DOHH2 (cell line): ENCODE measurements around the gene NYAP2.

ENCODE experiments used
- H3F3A ChIP-seq: fragments of 200-600 bp; sonication (generic), shearing (Covaris generic); 2 replicates; pipeline ENCODE4 v1.6.0; 2016; ENCODE audit warnings: antibody characterized with exemption, mild to moderate bottlenecking; ENCODE audit not compliant: control insufficient read depth, insufficient read depth
- H3K27ac ChIP-seq: fragments of 200-600 bp; sonication (generic); 2 replicates; pipeline ENCODE4 v1.5.1; 2014; ENCODE audit warnings: low read depth, mild to moderate bottlenecking, low read length, moderate library complexity
- H3K27me3 ChIP-seq: fragments of 200-600 bp; sonication (generic); 2 replicates; pipeline ENCODE4 v1.6.1; 2014; ENCODE audit warnings: mild to moderate bottlenecking, low read length, mixed read lengths; ENCODE audit not compliant: control insufficient read depth
- H3K36me3 ChIP-seq: fragments of 200-600 bp; sonication (generic); 2 replicates; pipeline ENCODE4 v1.6.1; 2014; ENCODE audit warnings: mild to moderate bottlenecking, low read length, moderate library complexity, mixed read lengths; ENCODE audit not compliant: control insufficient read depth
- H3K4me1 ChIP-seq: fragments of 200-600 bp; sonication (generic); 2 replicates; pipeline ENCODE4 v1.6.1; 2014; ENCODE audit warnings: mild to moderate bottlenecking, low read length, mixed read lengths; ENCODE audit not compliant: control insufficient read depth
- H3K4me2 ChIP-seq: fragments of 200-600 bp; sonication (generic); 2 replicates; pipeline ENCODE4 v1.6.0; 2014; ENCODE audit warnings: mild to moderate bottlenecking, low read length, moderate library complexity
- H3K4me3 ChIP-seq: fragments of 200-600 bp; sonication (generic); 2 replicates; pipeline ENCODE4 v1.5.1; 2014; ENCODE audit warnings: mild to moderate bottlenecking, low read length, mixed read lengths
- H3K79me2 ChIP-seq: fragments of 200-600 bp; sonication (generic); 2 replicates; pipeline ENCODE4 v1.6.1; 2014; ENCODE audit warnings: mild to moderate bottlenecking, low read length, mixed read lengths; ENCODE audit not compliant: control insufficient read depth
- H3K9me2 ChIP-seq: fragments of 200-600 bp; sonication (generic); replicated peaks from 2 replicates; pipeline ENCODE4 v1.6.1; 2014; ENCODE audit warnings: mild to moderate bottlenecking, low read length, mixed read lengths; ENCODE audit not compliant: control insufficient read depth
- H3K9me3 ChIP-seq: fragments of 200-600 bp; sonication (generic); 2 replicates; pipeline ENCODE4 v1.6.1; 2014; ENCODE audit warnings: antibody characterized with exemption, low read length, mixed read lengths; ENCODE audit not compliant: control insufficient read depth, insufficient read depth
- H4K20me1 ChIP-seq: fragments of 200-600 bp; sonication (generic); 2 replicates; pipeline ENCODE4 v1.6.0; 2014; ENCODE audit warnings: low read depth, mild to moderate bottlenecking, antibody characterized with exemption, low read length, moderate library complexity; ENCODE audit not compliant: control insufficient read depth, insufficient read depth
- CTCF ChIP-seq: fragments of 200-600 bp; sonication (generic); IDR thresholded peaks from one replicate; pipeline ENCODE4 v1.5.1; 2014; ENCODE audit warnings: antibody characterized with exemption, mild to moderate bottlenecking, low read depth, low read length; ENCODE audit not compliant: poor library complexity, severe bottlenecking
- EZH2phosphoT487 ChIP-seq: fragments of 200-600 bp; sonication (generic); IDR thresholded peaks from 2 replicates; pipeline ENCODE4 v1.6.1; 2017; ENCODE audit warnings: borderline replicate concordance, mild to moderate bottlenecking, antibody characterized with exemption, low read length, moderate library complexity, mixed read lengths

Gene NYAP2

GRCh38 chr2:225458431-225459117 lies 59.1 kb downstream of the NYAP2 start:
- Histone ChIP-seq H3K4me3 (no peak overlapping the region), H3K79me2 (no peaks in the 10 kb centered on the region), H3K9me2 (no peaks in the 10 kb centered on the region), H3K27me3 (no peaks in the 10 kb centered on the region), H3K36me3 (no peaks in the 10 kb centered on the region), H3K9me3 (no peaks in the 10 kb centered on the region), H4K20me1 (no peaks in the 10 kb centered on the region), H3F3A (no peaks in the 10 kb centered on the region), H3K4me1 (no peaks in the 10 kb centered on the region), H3K4me2 (no peak overlapping the region), H3K27ac (no peak overlapping the region)
- TF ChIP-seq EZH2phosphoT487: no peak
- no peak for TF ChIP-seq CTCF

DNA sequence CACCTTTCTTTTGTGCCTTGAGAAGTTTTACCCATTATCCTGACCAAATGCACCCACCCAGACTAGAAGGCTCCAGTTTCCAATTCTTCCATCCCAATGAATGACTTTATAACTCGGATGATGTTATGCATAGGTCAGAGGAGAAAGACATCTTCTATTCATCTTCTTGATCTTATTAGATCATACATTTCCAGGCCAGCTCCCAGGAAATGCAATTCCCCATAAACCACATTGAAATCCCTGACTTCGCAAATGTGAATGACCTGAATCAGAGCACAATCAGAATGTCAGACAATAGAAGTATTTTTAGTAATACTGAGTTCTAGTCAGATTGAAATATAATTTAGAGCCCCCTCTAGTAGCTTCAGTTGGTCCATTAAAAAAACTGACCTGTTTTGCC lies 62.9 kb downstream of the NYAP2 start:
- no peaks in the 10 kb centered on the region for H3K79me2 ChIP-seq
- H3K4me3 ChIP-seq: no peak overlapping the region
- no peak overlapping the region for H3K4me2 ChIP-seq
- H4K20me1 ChIP-seq: no peaks in the 10 kb centered on the region
- H3K27ac ChIP-seq: no peak overlapping the region
- no peaks in the 10 kb centered on the region for H3K9me2 ChIP-seq
- H3F3A ChIP-seq: no peaks in the 10 kb centered on the region
- H3K36me3 ChIP-seq: no peaks in the 10 kb centered on the region
- H3K4me1 ChIP-seq: no peaks in the 10 kb centered on the region
- no peaks in the 10 kb centered on the region for H3K9me3 ChIP-seq
- no peak for TF ChIP-seq CTCF
- no peak for TF ChIP-seq EZH2phosphoT487
- H3K27me3 ChIP-seq: no peaks in the 10 kb centered on the region

DNA sequence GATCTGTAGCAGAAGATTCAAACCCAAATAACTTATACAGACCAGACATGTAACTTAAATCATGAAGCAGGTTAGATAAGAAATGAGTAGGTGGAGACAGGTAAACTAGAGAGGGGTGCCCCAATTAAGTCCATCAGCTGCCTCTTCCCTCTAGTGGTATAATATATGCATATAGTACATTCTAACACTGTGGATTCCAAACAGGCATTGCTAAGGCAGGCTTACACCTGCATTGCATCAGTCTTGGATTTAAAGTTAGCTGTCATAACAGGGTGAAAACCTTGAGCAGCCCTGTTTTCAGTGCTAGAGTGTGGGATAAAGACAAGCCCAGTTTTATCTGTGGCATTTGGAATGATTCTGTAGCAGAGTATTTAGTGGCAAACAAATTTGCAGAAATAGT lies 63.4 kb downstream of the NYAP2 start:
- H3K9me3 ChIP-seq: no peaks in the 10 kb centered on the region
- H4K20me1 ChIP-seq: no peaks in the 10 kb centered on the region
- H3K4me1 ChIP-seq: no peaks in the 10 kb centered on the region
- TF ChIP-seq EZH2phosphoT487: no peak
- no peak for TF ChIP-seq CTCF
- no peaks in the 10 kb centered on the region for H3F3A ChIP-seq
- H3K27me3 ChIP-seq: no peaks in the 10 kb centered on the region
- no peak overlapping the region for H3K27ac ChIP-seq
- H3K36me3 ChIP-seq: no peaks in the 10 kb centered on the region
- H3K4me3 ChIP-seq: no peak overlapping the region
- no peaks in the 10 kb centered on the region for H3K9me2 ChIP-seq
- no peaks in the 10 kb centered on the region for H3K79me2 ChIP-seq
- H3K4me2 ChIP-seq: no peak overlapping the region
